DOHH2 (cell line): ENCODE measurements around the gene ATP2A3.

Experiments used
- H3F3A ChIP-seq: fragments of 200-600 bp; sonication (generic), shearing (Covaris generic); 2 replicates; pipeline ENCODE4 v1.6.0; 2016; ENCODE audit warnings: antibody characterized with exemption, mild to moderate bottlenecking; ENCODE audit not compliant: control insufficient read depth, insufficient read depth
- H3K27ac ChIP-seq: fragments of 200-600 bp; sonication (generic); 2 replicates; pipeline ENCODE4 v1.5.1; 2014; ENCODE audit warnings: low read depth, mild to moderate bottlenecking, low read length, moderate library complexity
- H3K27me3 ChIP-seq: fragments of 200-600 bp; sonication (generic); 2 replicates; pipeline ENCODE4 v1.6.1; 2014; ENCODE audit warnings: mild to moderate bottlenecking, low read length, mixed read lengths; ENCODE audit not compliant: control insufficient read depth
- H3K36me3 ChIP-seq: fragments of 200-600 bp; sonication (generic); 2 replicates; pipeline ENCODE4 v1.6.1; 2014; ENCODE audit warnings: mild to moderate bottlenecking, low read length, moderate library complexity, mixed read lengths; ENCODE audit not compliant: control insufficient read depth
- H3K4me1 ChIP-seq: fragments of 200-600 bp; sonication (generic); 2 replicates; pipeline ENCODE4 v1.6.1; 2014; ENCODE audit warnings: mild to moderate bottlenecking, low read length, mixed read lengths; ENCODE audit not compliant: control insufficient read depth
- H3K4me2 ChIP-seq: fragments of 200-600 bp; sonication (generic); 2 replicates; pipeline ENCODE4 v1.6.0; 2014; ENCODE audit warnings: mild to moderate bottlenecking, low read length, moderate library complexity
- H3K4me3 ChIP-seq: fragments of 200-600 bp; sonication (generic); 2 replicates; pipeline ENCODE4 v1.5.1; 2014; ENCODE audit warnings: mild to moderate bottlenecking, low read length, mixed read lengths
- H3K79me2 ChIP-seq: fragments of 200-600 bp; sonication (generic); 2 replicates; pipeline ENCODE4 v1.6.1; 2014; ENCODE audit warnings: mild to moderate bottlenecking, low read length, mixed read lengths; ENCODE audit not compliant: control insufficient read depth
- H3K9me2 ChIP-seq: fragments of 200-600 bp; sonication (generic); replicated peaks from 2 replicates; pipeline ENCODE4 v1.6.1; 2014; ENCODE audit warnings: mild to moderate bottlenecking, low read length, mixed read lengths; ENCODE audit not compliant: control insufficient read depth
- H3K9me3 ChIP-seq: fragments of 200-600 bp; sonication (generic); 2 replicates; pipeline ENCODE4 v1.6.1; 2014; ENCODE audit warnings: antibody characterized with exemption, low read length, mixed read lengths; ENCODE audit not compliant: control insufficient read depth, insufficient read depth
- H4K20me1 ChIP-seq: fragments of 200-600 bp; sonication (generic); 2 replicates; pipeline ENCODE4 v1.6.0; 2014; ENCODE audit warnings: low read depth, mild to moderate bottlenecking, antibody characterized with exemption, low read length, moderate library complexity; ENCODE audit not compliant: control insufficient read depth, insufficient read depth
- EZH2phosphoT487 ChIP-seq: fragments of 200-600 bp; sonication (generic); IDR thresholded peaks from 2 replicates; pipeline ENCODE4 v1.6.1; 2017; ENCODE audit warnings: borderline replicate concordance, mild to moderate bottlenecking, antibody characterized with exemption, low read length, moderate library complexity, mixed read lengths
- TF ChIP-seq, protein P1 (sequence below): fragments of 200-600 bp; sonication (generic); IDR thresholded peaks from one replicate; pipeline ENCODE4 v1.5.1; 2014; ENCODE audit warnings: antibody characterized with exemption, mild to moderate bottlenecking, low read depth, low read length; ENCODE audit not compliant: poor library complexity, severe bottlenecking

The ATP2A3 gene

DNA sequence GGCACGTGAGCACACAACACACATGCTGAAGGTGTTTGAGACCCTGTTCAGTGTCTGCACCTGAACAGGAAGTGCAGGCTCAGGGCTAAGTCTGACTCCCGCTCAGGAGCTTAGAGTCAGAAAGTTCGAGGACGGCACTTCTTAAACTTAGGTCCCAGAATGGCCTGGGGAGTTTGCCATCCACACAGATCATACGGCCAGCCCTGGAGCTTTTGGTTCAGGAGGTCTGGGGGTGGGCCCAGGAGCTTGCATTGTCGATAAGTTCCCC, 67.3 kb downstream of the ATP2A3 start:
- no peak for TF ChIP-seq EZH2phosphoT487
- TF ChIP-seq, protein P1, sequence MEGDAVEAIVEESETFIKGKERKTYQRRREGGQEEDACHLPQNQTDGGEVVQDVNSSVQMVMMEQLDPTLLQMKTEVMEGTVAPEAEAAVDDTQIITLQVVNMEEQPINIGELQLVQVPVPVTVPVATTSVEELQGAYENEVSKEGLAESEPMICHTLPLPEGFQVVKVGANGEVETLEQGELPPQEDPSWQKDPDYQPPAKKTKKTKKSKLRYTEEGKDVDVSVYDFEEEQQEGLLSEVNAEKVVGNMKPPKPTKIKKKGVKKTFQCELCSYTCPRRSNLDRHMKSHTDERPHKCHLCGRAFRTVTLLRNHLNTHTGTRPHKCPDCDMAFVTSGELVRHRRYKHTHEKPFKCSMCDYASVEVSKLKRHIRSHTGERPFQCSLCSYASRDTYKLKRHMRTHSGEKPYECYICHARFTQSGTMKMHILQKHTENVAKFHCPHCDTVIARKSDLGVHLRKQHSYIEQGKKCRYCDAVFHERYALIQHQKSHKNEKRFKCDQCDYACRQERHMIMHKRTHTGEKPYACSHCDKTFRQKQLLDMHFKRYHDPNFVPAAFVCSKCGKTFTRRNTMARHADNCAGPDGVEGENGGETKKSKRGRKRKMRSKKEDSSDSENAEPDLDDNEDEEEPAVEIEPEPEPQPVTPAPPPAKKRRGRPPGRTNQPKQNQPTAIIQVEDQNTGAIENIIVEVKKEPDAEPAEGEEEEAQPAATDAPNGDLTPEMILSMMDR, result no peak
- Histone ChIP-seq H3F3A (peaks cover 6% of the 10 kb centered on the region), H3K79me2 (no peaks in the 10 kb centered on the region), H3K9me3 (no peaks in the 10 kb centered on the region), H3K9me2 (no peaks in the 10 kb centered on the region), H3K27ac (no peak overlapping the region), H3K27me3 (peaks cover 7% of the 10 kb centered on the region), H4K20me1 (no peaks in the 10 kb centered on the region), H3K4me2 (peak overlapping the region; percentile 33; the same call in 1 of the 2 replicates), H3K4me1 (peaks cover 39% of the 10 kb centered on the region), H3K4me3 (no peak overlapping the region), H3K36me3 (no peaks in the 10 kb centered on the region)

GRCh38 chr17:3896108-3896967, 67.9 kb downstream of the ATP2A3 start:
- H3K9me3 ChIP-seq, result no peaks in the 10 kb centered on the region
- peaks cover 12% of the 10 kb centered on the region for H3K27me3 ChIP-seq
- peaks cover 11% of the 10 kb centered on the region for H3F3A ChIP-seq
- no peak overlapping the region for H3K27ac ChIP-seq
- H4K20me1 ChIP-seq, result 0 out of 2 replicates have a peak, but pooled peaks cover 3% of the 10 kb centered on the region
- peak overlapping the region; percentile 33; the same call in 1 of the 2 replicates for H3K4me2 ChIP-seq
- TF ChIP-seq, protein P1, result no peak
- no peak for TF ChIP-seq EZH2phosphoT487
- H3K36me3 ChIP-seq, result no peaks in the 10 kb centered on the region
- H3K4me1 ChIP-seq, result peaks cover 45% of the 10 kb centered on the region
- H3K79me2 ChIP-seq, result no peaks in the 10 kb centered on the region
- H3K9me2 ChIP-seq, result no peaks in the 10 kb centered on the region
- no peak overlapping the region for H3K4me3 ChIP-seq

DNA sequence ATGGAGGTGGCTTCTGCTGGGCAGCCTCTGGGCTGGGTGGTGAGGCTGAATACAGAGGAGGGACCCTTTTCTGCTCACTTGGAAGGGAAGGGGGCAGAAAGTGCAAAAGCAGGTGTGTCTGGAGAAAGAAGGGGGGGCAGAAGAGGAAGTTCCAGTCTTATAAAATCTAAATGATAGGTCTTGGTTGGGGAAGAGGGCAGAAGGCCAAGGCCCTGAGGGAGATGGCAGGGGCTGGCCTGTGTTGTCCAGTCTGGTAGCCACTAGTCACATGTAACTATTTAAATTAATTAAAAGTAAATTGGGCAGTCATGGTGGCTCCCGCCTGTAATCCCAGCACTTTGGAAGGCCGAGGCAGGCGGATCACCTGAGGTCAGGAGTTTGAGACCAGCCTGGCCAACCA, 68.9 kb downstream of the ATP2A3 start:
- no peaks in the 10 kb centered on the region for H3K36me3 ChIP-seq
- H3K4me1 ChIP-seq, result peaks cover 55% of the 10 kb centered on the region
- H3F3A ChIP-seq, result peaks cover 13% of the 10 kb centered on the region

More for the DNA sequence above, 68.9 kb downstream of the ATP2A3 start:
- TF ChIP-seq EZH2phosphoT487, result no peak
- TF ChIP-seq, protein P1, result no peak
- H4K20me1 ChIP-seq, result 0 out of 2 replicates have a peak, but pooled peaks cover 3% of the 10 kb centered on the region
- H3K4me3 ChIP-seq, result no peak overlapping the region
- H3K79me2 ChIP-seq, result no peaks in the 10 kb centered on the region
- peaks cover 12% of the 10 kb centered on the region for H3K27me3 ChIP-seq
- no peak overlapping the region for H3K27ac ChIP-seq
- H3K9me3 ChIP-seq, result no peaks in the 10 kb centered on the region
- H3K4me2 ChIP-seq, result no peak overlapping the region
- no peaks in the 10 kb centered on the region for H3K9me2 ChIP-seq
